GM19372 (cell line): ENCODE data around the gene LRRC2.
"Not testable (repeated sequence)": the region's sequence is repeated elsewhere in the genome, so short reads cannot be mapped to it uniquely, and the experiment has no call there.

ENCODE experiments used
- ATAC-seq: cut with Tn5 transposase; IDR thresholded peaks from one replicate; pipeline ENCODE4 v1.9.1; 2021; ENCODE audit warnings: mild to moderate bottlenecking, low read depth, moderate library complexity; ENCODE audit not compliant: unreplicated experiment

LRRC2 gene, protein sequence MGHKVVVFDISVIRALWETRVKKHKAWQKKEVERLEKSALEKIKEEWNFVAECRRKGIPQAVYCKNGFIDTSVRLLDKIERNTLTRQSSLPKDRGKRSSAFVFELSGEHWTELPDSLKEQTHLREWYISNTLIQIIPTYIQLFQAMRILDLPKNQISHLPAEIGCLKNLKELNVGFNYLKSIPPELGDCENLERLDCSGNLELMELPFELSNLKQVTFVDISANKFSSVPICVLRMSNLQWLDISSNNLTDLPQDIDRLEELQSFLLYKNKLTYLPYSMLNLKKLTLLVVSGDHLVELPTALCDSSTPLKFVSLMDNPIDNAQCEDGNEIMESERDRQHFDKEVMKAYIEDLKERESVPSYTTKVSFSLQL

DNA sequence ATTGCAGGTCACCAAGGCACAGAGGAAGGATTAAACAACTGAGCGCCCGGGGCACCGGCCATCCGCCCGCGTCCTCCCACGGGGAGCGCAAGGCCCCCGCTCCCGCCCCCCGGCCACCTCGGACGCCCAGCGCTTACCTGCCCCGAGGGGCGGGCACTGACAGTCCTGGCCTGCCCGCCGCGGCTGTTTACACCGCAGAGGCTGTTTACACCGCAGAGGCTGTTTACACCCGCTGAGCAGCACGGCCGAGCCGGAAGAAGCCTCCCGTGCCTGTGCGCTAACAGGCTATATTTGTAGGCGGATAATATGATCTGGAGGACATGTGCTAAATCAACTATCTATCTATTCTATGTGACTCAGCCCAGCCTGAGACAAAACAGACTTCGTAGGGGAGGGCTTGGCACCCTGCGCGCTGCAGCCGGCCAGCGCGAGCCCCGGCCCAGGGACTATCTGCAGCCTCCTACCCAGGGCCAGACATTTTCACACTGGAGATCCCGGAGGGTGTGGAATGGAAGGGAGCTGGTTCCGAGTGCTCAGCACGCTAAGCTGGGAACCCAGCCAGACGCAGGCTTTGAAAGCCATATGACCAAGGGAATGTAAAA lies at the start of gene LRRC2:
LRRC2 (minus strand) TSS at position 263 of the 602 bp plus-strand sequence. CDS start 14,711 bp downstream, outside the sequence.
- no peak for ATAC-seq

DNA sequence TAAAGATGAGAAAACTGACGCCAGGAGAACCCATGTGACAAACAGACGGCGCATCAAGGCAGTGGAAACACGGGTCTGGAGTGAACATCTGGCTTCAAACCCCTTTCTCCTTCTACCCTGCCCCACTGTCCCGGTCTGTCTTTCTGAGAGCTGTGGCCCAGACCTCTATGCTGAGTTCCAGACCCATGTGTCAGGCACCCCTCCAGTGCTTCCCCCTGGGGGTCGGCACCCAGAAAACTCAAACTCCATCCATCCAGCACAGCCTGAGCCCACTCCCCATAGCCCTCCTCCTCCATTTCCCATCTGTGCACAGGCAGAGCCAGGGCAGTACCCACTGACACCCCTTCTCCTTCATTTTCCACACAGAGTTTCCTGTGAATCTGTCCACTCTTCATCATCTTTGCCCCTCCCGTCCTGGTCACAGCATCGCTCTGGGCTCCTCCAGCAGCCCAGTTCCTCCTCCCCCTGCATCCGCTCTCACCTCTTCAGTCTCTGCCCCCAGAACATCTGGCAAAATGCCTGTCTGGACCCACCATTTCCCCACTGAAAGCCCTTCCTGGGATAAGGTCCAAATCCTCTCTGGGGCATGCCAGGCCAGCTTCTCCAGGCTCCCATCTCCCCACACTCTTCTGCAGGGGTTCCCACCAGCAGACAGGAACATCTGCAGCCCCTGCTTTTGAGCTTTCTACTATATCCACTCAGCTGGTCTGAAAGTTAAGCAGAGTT lies 49.1 kb upstream of the LRRC2 start:
- no peak for ATAC-seq

DNA sequence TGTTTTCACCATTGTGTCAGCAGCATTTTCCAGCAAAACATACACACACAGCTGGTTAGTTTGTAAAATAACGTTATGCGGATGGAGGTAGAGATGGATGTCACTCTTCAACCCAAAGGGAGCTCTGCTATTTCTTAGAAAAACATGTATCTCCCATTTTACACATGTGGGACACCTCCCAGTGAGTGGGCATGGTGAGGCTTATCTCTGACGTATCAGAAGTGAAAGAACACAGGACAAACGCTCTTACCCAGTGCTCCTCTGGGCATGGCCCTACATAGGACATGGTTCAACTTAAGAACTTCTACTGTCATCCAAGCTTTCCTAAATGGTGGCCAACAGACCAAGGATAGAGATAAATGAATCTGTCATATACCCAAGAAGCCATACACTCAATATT lies 48.3 kb upstream of the LRRC2 start:
- no peak for ATAC-seq

DNA sequence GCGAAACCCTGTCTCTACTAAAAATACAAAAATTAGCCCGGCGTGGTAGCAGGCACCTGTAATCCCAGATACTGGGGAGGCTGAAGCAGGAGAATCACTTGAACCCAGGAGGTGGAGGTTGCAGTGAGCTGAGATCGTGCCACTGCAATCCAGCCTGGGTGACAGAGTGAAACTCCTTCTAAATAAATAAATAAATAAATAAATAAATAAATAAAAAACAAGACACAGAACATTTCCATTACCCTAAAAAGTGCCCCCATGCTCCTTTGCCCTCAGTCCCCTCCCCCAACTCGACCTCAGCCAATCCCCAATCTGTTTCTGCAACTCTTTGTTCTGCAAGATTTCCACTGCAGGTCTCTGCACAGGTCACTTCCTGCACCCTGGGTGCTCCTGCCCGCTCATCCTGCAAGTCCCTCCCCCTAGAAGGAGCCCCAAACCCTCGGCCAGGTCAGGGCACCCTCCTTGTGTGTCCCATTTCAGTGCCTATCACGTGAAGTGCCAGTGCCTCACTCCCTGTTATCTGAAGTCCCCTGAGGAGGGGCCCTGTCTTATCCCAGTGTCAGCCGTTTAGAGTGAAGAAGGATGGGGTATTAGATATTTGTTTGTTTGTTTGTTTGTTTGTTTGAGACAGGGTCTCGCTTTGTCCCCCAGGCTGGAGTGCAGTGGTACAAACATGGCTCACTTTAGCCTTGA lies 47.4 kb upstream of the LRRC2 start:
- no peak for ATAC-seq

DNA sequence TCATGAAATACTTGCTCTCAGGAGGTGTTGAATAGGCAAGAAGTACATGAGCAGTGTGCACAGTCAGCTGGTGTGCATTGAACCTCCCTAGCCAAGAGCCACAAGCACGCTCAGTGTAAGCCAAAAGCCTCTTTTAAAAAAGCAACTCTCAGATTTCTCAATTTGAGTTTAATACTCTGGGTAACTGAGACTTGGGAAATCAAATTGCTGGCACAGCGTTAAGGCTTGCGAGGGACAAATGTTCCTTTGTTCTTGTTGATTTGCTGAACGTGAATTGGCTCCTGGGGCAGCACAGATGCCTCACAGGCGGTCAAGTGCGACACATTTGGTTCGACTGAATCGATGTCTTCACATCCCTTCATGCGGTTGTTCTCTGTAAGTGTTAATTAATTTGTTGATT lies 46.2 kb upstream of the LRRC2 start, which contains the start of gene FAM240A:
FAM240A (plus strand) TSS at position 202 of the 400 bp plus-strand sequence; CDS start at position 361, 159 bp downstream.
- ATAC-seq = no peak

- ATAC-seq = no peak
Observed at GRCh38 chr3:46609944-46610722, 44.0 kb upstream of the LRRC2 start.

DNA sequence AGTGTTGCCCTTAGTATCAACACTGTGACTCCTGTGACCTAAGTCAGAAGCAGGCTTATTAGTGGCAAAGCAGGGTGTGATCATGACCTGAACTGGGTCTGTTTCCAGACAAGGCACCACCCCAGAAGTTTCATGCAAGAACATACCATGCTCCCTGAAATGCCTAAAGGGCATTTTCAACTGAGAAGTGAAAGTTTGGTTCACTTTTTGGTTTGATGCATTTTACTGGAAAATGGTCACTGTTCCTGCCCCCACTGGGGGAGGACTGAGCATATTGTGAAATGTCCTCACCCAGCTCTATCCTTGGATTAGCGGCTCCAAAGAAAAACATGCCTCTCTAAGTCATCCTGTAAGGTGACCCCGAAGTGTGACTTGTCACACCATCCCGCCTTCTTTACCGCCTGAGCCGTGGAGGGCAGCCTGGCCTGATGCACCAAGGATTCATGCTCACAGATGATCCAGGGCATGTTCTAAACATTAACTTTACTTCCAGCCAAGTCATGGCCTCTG lies 43.2 kb upstream of the LRRC2 start:
- no peak for ATAC-seq

DNA sequence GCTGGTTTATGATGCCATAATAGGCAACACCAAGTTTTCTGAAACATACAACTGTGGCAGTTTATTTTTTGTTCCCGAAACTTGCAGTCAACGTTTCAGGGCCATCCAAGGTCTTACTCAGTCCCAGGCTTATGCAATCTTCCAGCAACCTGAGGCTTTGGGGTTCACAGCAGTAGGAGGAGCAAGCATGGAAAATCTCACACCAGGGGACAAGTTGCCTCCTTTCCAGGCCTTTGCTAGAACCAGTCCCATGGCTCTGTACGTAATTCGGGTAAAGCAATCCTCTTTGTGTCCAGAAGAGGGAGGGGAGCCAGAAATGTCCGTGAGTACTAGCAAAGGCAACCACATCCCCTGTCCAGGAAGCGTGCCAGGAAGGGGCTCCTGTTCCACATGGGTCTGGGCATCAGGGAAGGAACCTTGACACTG lies 41.5 kb upstream of the LRRC2 start:
- ATAC-seq = no peak

- no peak for ATAC-seq
Observed at GRCh38 chr3:46604127-46604526, 38.0 kb upstream of the LRRC2 start.

DNA sequence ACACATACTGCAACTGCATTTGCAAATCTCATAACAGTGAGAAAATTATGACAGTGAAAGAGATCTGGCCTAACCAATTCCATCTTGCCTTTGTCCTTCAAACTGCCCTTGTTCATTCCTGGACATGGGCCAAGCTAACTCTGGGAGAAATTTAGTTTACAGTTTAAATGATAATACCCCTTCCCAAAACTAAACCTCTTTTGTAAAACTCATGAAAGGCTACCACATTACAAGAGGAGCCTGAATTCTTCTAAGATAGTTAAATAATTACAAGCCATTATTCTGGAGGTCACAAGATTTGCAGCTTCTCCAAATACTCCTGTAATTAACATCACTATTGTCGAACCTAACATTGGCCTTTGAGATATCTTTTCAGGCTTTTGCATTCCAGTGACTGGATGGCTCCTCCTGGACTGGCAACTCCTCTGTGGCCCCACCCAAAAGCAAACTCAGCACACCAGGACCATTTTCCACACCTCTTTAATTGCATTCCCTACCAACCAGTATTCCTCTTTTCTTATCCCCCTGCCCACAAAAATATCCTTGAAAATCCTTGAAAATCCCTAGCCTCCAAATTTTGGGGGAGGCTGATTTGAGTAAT lies 37.4 kb upstream of the LRRC2 start:
- ATAC-seq = no peak

DNA sequence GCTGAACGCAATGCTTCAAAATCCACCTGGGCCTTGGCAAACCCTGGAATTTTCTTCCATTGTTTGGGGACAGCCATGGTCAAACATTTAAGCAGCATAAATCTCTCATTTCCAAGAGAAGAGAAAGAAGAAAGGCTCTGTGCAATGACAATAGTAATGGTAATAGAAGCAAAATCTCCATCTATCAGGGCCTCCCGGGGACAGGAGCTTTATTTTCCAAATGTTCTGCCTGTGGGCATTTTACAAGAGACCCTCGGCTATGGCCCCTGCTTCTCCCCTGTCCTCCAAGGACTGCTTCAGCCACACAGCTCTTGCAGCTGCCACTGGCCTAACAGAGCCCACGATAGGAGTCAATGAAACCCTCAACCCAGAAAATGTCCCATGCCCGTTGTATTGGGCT lies 33.5 kb upstream of the LRRC2 start:
- ATAC-seq = no peak

DNA sequence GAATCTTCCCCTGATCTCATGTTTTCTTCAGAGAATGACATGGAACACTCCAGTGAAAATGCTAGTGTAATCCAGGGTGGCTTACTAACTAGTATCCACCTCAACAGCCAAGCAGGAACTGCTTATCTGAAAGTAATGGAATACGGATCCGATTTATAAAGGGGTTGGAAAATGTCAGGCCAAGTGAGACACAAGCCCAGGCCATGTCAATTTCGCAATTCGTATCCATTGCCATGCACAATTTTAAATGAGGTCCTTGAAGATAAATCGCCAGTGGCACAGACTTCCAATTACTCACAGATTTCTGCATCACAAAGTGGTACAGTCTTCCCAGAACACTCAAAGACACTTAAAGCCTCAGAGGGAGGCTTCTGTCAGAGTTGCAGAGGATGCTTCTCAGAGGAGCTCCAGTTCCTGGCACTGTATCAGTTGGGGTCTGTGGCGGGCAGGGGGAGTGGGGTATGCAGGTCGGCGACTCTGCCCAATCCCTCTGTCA lies 29.8 kb upstream of the LRRC2 start:
- no peak for ATAC-seq

GRCh38 chr3:46594723-46595122 lies 28.6 kb upstream of the LRRC2 start:
- no peak for ATAC-seq

- ATAC-seq = no peak
Observed at GRCh38 chr3:46593979-46594378, 27.9 kb upstream of the LRRC2 start.

- no peak for ATAC-seq
Observed at GRCh38 chr3:46593274-46593862, 27.3 kb upstream of the LRRC2 start.

DNA sequence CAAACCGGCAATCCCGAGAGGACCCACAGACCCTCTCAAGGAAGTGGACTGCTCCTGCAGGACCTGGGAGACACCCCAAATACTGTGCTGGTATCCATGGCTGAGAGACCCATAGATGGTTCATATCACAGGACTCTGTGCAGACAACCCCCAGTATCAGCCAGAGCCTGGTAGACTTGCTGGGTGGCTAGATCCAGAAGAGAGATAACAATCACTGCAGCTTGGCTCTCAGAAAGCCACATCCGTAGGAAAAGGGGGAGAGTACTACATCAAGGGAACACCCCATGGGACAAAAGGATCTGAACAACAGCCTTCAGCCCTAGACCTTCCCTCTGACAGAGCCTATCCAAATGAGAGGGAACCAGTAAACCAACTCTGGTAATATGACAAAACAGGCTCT lies 21.2 kb upstream of the LRRC2 start:
- ATAC-seq = not testable (repeated sequence)

DNA sequence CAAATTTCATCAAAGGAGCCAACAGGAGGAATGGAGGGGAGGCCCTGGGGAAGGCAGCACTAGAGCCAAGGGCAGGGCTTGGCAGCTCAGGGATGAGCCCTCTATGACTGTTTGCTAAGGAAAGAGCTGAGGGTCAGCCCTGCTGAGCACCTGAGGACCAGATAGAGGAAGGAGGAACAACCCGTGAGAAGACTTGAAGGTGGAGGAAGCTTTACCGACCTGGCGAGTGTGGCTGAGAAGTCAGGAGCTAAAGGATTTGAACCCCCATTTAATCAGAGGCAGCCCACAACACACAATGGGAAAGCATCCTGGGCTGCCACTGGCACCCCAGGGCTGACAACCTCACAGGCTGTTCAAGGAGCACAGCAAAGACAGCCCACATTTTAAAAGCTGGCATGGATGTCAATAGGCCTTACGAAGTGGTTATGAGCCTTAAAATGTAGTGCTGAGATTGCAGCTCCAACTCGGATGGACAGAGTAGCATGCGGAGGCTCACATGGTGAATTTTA lies 20.7 kb upstream of the LRRC2 start:
- no peak for ATAC-seq

- ATAC-seq = no peak
Observed at GRCh38 chr3:46585799-46586693, 19.9 kb upstream of the LRRC2 start.
